Activated T-helper 2 cell treated with anti-CD3 and anti-CD28 coated beads, Interferon-gamma antibody, Interleukin-2, Interleukin-4, amounts not matched to agents 10 μg/mL and 5 μg/mL and 100 μg/mL, durations not matched to agents 14 hours and 24 hours and 36 hours (primary cell): Measurements from ENCODE around the gene NKAIN1. TPM values are rescaled to one million over a fixed set of nuclear protein-coding genes. Genes with fewer than 3 reads are reported as not detected.

Experiments used
- DNase-seq: peaks from one replicate; pipeline ENCODE4 v3.0.0; 2021; ENCODE audit warnings: low spot score
- H3K27ac Mint-ChIP-seq: one replicate; pipeline ENCODE4 v1.8.0; 2021; ENCODE audit warnings: mixed read lengths
- H3K27me3 Mint-ChIP-seq: one replicate; pipeline ENCODE4 v1.8.0; 2021; ENCODE audit warnings: low read depth, mixed read lengths
- H3K36me3 Mint-ChIP-seq: one replicate; pipeline ENCODE4 v1.8.0; 2021; ENCODE audit warnings: low read depth, mixed read lengths
- H3K4me1 Mint-ChIP-seq: one replicate; pipeline ENCODE4 v1.8.0; 2021; ENCODE audit warnings: low read depth, mixed read lengths
- H3K4me3 Mint-ChIP-seq: one replicate; pipeline ENCODE4 v1.8.0; 2021; ENCODE audit warnings: low read depth, mild to moderate bottlenecking, moderate library complexity, mixed read lengths
- H3K9me3 Mint-ChIP-seq: one replicate; pipeline ENCODE4 v1.8.0; 2021; ENCODE audit warnings: mixed read lengths
- intact Hi-C: fragments of 100-400 bp; cut with micrococcal nuclease; formaldehyde crosslinking; loops from one replicate; pipeline ENCODE4 v1.15.1; 2023
- total RNA-seq: library from RNA; stranded (reverse); gene quantifications from 2 replicates; pipeline ENCODE4 v1.2.3, GENCODE V29; 2022

NKAIN1 gene
- total RNA-seq, 1 donor from 2014 or later, result not detected

DNA sequence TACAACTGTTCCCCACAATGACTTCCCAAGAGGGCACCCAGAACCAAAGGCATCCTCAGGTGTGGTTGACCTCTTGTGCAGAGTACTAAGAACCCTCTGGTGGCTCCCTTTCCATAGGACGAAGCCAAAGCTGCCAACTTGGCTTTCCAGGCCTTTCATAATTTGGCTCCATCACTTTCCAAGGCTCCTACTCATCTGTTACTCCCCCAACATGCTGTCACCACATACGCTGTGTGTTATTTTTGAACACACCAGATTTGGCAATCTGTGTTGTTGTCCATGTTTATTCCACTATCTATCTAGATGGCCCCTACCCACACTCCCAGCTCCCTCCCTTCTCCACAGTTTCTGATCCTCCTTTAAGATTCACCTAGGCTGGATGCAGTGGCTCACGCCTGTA, 10.2 kb upstream of the NKAIN1 start:
- Mint-ChIP-seq H3K4me1 (no peaks in the 10 kb centered on the region), H3K4me3 (no peak overlapping the region), H3K27ac (no peak overlapping the region), H3K36me3 (no peaks in the 10 kb centered on the region), H3K9me3 (no peaks in the 10 kb centered on the region), H3K27me3 (no peaks in the 10 kb centered on the region)
- intact Hi-C loops, result no loop called here
- no peak for DNase-seq

- Mint-ChIP-seq H3K27me3 (peaks cover 6% of the 10 kb centered on the region), H3K9me3 (no peaks in the 10 kb centered on the region), H3K27ac (no peak overlapping the region), H3K4me3 (no peak overlapping the region), H3K4me1 (no peaks in the 10 kb centered on the region), H3K36me3 (no peaks in the 10 kb centered on the region)
- intact Hi-C loops, result no loop called here
- no peak for DNase-seq
These were observed 8.6 kb upstream of the NKAIN1 start for GRCh38 chr1:31248276-31248675.

- intact Hi-C loops, result no loop called here
- Mint-ChIP-seq H3K27ac (no peak overlapping the region), H3K27me3 (peaks cover 20% of the 10 kb centered on the region), H3K4me3 (no peak overlapping the region), H3K36me3 (no peaks in the 10 kb centered on the region), H3K9me3 (no peaks in the 10 kb centered on the region), H3K4me1 (peaks cover 5% of the 10 kb centered on the region)
- DNase-seq, result no peak
These were observed 4.6 kb upstream of the NKAIN1 start for GRCh38 chr1:31244326-31244725.

DNA sequence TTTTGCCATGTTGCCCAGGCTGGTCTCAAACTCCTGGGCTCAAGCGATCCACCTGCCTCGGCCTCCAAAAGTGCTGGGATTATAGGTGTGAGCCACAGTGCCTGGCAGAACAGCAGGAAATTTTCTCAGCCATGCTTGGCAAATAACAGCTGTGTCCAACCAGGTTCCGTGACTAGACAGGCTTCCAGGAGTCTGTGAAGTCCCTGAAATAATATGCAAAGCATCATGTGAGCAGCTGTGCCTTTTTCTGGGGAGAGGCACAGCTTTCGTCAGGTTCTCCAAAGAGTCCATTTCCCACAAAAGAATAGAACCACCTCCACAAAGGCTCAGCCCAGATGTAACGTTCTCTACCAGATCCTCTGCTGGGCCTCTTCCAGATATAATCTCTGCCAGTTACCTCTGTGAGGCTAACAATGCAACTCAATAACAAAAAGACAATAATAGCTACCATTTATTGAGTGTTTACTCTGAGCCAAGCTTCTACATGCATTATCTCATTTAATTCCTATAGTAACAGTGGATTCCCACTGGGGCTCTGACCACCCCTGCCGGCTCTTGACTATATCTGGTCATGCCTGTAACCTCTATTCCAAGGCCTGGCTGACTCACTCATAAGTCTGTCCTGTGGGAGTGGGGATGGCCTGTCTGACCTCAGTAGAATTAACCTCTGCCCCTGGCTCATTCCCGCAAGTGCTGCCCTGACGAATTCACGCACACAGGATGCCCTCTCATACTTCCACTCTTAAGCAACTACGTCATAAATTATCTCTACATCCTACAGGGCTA, 4.0 kb upstream of the NKAIN1 start:
- H3K4me3 Mint-ChIP-seq, result no peak overlapping the region
- peaks cover 10% of the 10 kb centered on the region for H3K4me1 Mint-ChIP-seq
- no peaks in the 10 kb centered on the region for H3K36me3 Mint-ChIP-seq
- intact Hi-C loops, result no loop called here
- H3K27me3 Mint-ChIP-seq, result peaks cover 25% of the 10 kb centered on the region
- no peaks in the 10 kb centered on the region for H3K9me3 Mint-ChIP-seq
- H3K27ac Mint-ChIP-seq, result no peak overlapping the region
- DNase-seq, result no peak

DNA sequence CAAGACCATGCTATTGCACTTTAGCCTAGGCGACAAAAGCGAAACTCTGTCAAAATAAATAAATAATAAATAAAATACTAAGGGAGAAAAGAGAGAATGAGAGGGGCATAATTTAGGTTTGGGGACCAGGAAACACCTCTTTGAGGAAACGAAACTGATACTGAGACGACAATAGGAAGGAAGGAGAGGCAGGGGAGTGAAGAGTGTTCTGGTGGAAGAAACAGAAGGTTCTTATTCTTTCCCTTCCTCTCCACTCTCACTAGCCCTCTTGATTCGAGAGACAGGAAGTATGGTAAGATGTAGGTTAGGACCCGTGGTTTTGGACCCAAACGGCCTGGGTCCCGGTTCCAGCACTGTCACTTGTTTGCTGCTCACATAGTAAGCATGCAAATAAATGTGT, 1.6 kb upstream of the NKAIN1 start:
- no peaks in the 10 kb centered on the region for H3K9me3 Mint-ChIP-seq
- H3K27me3 Mint-ChIP-seq, result peaks cover 45% of the 10 kb centered on the region
- DNase-seq, result no peak
- H3K36me3 Mint-ChIP-seq, result no peaks in the 10 kb centered on the region
- intact Hi-C loops, result no loop called here
- H3K4me3 Mint-ChIP-seq, result no peak overlapping the region
- peaks cover 11% of the 10 kb centered on the region for H3K4me1 Mint-ChIP-seq
- no peak overlapping the region for H3K27ac Mint-ChIP-seq

DNA sequence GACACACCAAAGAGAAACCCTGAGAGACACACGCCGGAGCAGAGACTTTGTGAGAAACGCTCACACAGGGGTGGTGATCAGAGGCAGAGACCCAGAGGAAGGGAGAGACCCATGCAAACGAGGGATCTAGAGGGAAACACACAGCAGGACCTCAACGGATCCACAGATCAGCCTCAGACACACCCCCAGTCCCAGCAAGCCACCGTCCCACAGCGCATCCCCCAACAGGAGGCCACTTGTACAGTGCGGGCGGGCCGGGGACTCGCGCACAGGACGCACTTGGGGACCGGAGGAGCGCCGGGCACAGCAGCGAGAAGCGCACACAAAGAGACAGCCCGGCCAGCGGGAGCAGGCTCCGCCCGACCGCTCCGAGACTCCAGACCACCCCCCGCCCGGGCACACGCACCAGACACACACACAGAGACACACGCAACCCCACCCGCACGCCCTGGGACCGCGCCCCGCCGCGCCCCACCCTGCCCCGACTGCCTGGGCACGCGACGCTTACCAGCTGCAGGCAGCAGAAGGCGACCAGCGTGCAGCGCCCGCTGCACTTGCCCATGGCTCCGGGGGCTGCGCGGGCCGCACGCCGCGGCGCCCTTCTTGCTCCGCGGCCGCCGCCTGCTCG, 587 bp downstream of the NKAIN1 start:
- intact Hi-C loops, result no loop called here
- H3K27ac Mint-ChIP-seq, result no peak overlapping the region
- H3K4me1 Mint-ChIP-seq, result peaks cover 11% of the 10 kb centered on the region
- no peak for DNase-seq
- peaks cover 58% of the 10 kb centered on the region for H3K27me3 Mint-ChIP-seq
- H3K9me3 Mint-ChIP-seq, result no peaks in the 10 kb centered on the region
- peak overlapping the region; percentile 9 for H3K4me3 Mint-ChIP-seq
- no peaks in the 10 kb centered on the region for H3K36me3 Mint-ChIP-seq

- peaks cover 54% of the 10 kb centered on the region for H3K27me3 Mint-ChIP-seq
- intact Hi-C loops, result no loop called here
- H3K9me3 Mint-ChIP-seq, result no peaks in the 10 kb centered on the region
These were observed 1.1 kb downstream of the NKAIN1 start for GRCh38 chr1:31238612-31238985.

GRCh38 chr1:31234870-31235269, 4.8 kb downstream of the NKAIN1 start:
- peaks cover 6% of the 10 kb centered on the region for H3K4me1 Mint-ChIP-seq
- no peak overlapping the region for H3K27ac Mint-ChIP-seq
- no peaks in the 10 kb centered on the region for H3K36me3 Mint-ChIP-seq
- H3K9me3 Mint-ChIP-seq, result no peaks in the 10 kb centered on the region
- no peak for DNase-seq
- H3K27me3 Mint-ChIP-seq, result peaks cover 41% of the 10 kb centered on the region
- no peak overlapping the region for H3K4me3 Mint-ChIP-seq
- intact Hi-C loops, result no loop called here

More at GRCh38 chr1:31238612-31238985, 1.1 kb downstream of the NKAIN1 start:
- Mint-ChIP-seq H3K4me3 (peak overlapping the region; percentile 9), H3K27ac (no peak overlapping the region), H3K4me1 (peaks cover 11% of the 10 kb centered on the region), H3K36me3 (no peaks in the 10 kb centered on the region)
- DNase-seq, result no peak

- DNase-seq, result no peak
- Mint-ChIP-seq H3K4me1 (peaks cover 6% of the 10 kb centered on the region), H3K4me3 (no peak overlapping the region), H3K27ac (no peak overlapping the region), H3K27me3 (peaks cover 40% of the 10 kb centered on the region), H3K9me3 (no peaks in the 10 kb centered on the region), H3K36me3 (no peaks in the 10 kb centered on the region)
- intact Hi-C loops, result no loop called here
These were observed 5.5 kb downstream of the NKAIN1 start for GRCh38 chr1:31234123-31234708.

DNA sequence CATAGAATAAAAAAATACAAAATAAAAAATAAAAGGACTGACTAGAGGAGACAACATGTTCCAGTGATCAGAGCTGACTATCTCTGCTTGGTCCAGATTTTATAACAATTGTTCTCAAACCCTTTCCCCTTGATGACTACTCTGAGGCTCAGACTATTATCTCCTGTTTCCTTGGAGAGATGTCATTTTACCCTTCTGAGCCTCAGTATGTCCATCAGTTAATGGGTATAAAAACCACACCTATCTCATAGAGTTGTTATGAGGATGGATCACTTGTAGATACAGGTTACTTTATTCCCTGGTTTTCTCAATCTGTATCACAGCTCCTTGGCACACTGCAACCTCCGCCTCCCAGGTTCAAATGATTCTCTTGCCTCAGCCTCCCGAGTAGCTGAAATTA, 7.0 kb downstream of the NKAIN1 start:
- Mint-ChIP-seq H3K36me3 (no peaks in the 10 kb centered on the region), H3K27me3 (peaks cover 25% of the 10 kb centered on the region), H3K27ac (no peak overlapping the region), H3K4me3 (no peak overlapping the region), H3K4me1 (no peaks in the 10 kb centered on the region), H3K9me3 (no peaks in the 10 kb centered on the region)
- intact Hi-C loops, result no loop called here
- no peak for DNase-seq

DNA sequence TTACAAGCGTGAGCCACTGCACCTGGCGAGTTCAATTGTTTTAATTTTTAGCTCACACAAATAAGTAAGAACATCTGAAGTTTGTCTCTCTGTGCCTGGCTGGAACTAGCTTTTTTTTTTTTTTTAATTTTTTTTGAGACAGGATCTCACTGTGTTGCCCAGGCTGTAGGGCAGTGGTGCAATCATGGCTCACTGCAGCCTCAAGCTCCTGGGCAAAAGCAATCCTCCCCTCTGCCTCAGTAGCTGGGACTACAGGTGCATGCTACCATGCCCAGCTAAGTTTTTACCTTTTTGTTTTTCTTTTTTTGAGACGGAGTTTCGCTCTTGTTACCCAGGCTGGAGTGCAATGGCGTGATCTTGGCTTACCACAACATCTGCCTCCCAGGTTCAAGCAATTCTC, 7.9 kb downstream of the NKAIN1 start:
- intact Hi-C loops, result no loop called here
- Mint-ChIP-seq H3K4me3 (no peak overlapping the region), H3K9me3 (no peaks in the 10 kb centered on the region), H3K36me3 (no peaks in the 10 kb centered on the region), H3K27ac (no peak overlapping the region), H3K27me3 (peaks cover 20% of the 10 kb centered on the region), H3K4me1 (no peaks in the 10 kb centered on the region)
- no peak for DNase-seq

DNA sequence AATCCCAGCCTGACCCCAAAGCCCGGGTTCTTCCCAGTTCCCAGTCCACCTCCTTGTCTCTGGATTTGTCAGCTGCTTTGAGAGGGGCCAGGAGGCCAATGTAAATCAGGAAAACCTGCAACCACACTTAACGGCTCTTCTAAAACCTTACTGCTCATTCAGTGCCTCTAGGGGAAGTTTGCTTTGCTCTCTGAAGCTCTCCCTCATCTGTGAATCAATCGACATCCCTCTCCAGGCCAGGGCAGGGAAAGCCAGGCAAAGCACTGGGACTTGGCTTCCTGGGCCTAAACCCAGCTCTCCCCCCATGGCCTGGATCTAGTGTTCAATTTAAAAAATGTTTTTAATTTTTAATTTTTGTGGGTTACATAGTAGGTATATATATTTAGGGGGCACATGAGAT, 9.3 kb downstream of the NKAIN1 start:
- DNase-seq, result no peak
- Mint-ChIP-seq H3K4me1 (no peaks in the 10 kb centered on the region), H3K27ac (no peak overlapping the region), H3K27me3 (peaks cover 11% of the 10 kb centered on the region), H3K36me3 (no peaks in the 10 kb centered on the region), H3K9me3 (no peaks in the 10 kb centered on the region), H3K4me3 (no peak overlapping the region)
- intact Hi-C loops, result no loop called here

DNA sequence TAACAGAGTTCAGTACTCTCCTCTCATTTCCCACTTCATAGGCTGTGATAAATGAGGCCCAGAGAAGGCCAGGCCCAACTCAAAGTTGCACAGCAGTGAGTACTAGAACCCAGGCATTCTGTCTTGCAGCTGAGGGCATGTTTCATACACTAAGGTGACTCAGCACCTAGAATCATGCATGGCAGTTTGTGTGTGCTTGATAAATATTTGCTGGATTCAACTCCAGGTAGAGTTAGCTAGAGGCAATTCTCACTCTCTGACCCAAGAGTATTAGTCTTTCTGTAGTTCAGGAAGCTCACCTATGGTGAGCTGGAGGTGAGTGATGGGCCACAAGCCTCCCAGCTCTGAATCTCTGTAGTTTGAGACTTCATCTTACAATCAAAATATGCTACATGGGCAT, 10.7 kb downstream of the NKAIN1 start:
- Mint-ChIP-seq H3K4me1 (no peaks in the 10 kb centered on the region), H3K9me3 (no peaks in the 10 kb centered on the region), H3K4me3 (no peak overlapping the region), H3K27ac (no peak overlapping the region), H3K36me3 (no peaks in the 10 kb centered on the region), H3K27me3 (peaks cover 1% of the 10 kb centered on the region)
- intact Hi-C loops, result no loop called here
- DNase-seq, result no peak
